Panc1 (cell line): ENCODE measurements around the gene LMF1. TPM values are rescaled to one million over a fixed set of nuclear protein-coding genes. Genes with fewer than 3 reads are reported as not detected.

Experiments used
- ATAC-seq: fragments of 200-7000 bp; cut with Tn5 transposase; 2 replicates; pipeline ENCODE4 v1.9.1; 2020; ENCODE audit warnings: mild to moderate bottlenecking, moderate library complexity
- BruUV-seq: library from RNA; stranded (reverse); fragments of 400-500 nt; replicated peaks from 2 replicates; lab custom pipeline; 2021; lab: Mats Ljungman, UMichigan
- CTCF ChIA-PET: fragments of 300-600 bp; sonication (Branson Sonifier 250); formaldehyde crosslinking; loops from one replicate; lab custom pipeline; 2022; ENCODE audit warnings: antibody characterized with exemption; lab: Charles Lee
- POLR2A ChIA-PET: fragments of 300-600 bp; sonication (Branson Sonifier 250); formaldehyde crosslinking; loops from one replicate; lab custom pipeline; 2022; ENCODE audit warnings: antibody characterized with exemption; lab: Charles Lee
- DNase-seq: peaks from one replicate; pipeline ENCODE4 v3.0.0-alpha.2; 2010; ENCODE audit warnings: low read depth, low spot score
- H3K27ac ChIP-seq: 2 replicates; pipeline ENCODE4 v1.5.1; 2011; ENCODE audit warnings: mild to moderate bottlenecking, low read length, inconsistent platforms
- H3K27me3 ChIP-seq: fragments of 200-500 bp; sonication (Bioruptor generic); 2 replicates; pipeline ENCODE4 v1.6.0; 2014; ENCODE audit warnings: low read length, inconsistent platforms; ENCODE audit not compliant: control insufficient read depth, insufficient read depth
- H3K36me3 ChIP-seq: fragments of 200-500 bp; sonication (Bioruptor generic); 2 replicates; pipeline ENCODE4 v1.5.1; 2014; ENCODE audit warnings: inconsistent platforms, mild to moderate bottlenecking, low read length, moderate library complexity; ENCODE audit not compliant: control insufficient read depth, insufficient read depth
- H3K4me1 ChIP-seq: 2 replicates; pipeline ENCODE4 v1.5.1; 2011; ENCODE audit warnings: inconsistent platforms, mild to moderate bottlenecking, low read length, moderate library complexity; ENCODE audit not compliant: control insufficient read depth, insufficient read depth
- H3K4me3 ChIP-seq, 2 experiments: 2 replicates each; pipeline ENCODE4 v1.5.1; 2011 to 2012; ENCODE audit warnings: low read depth in 2 of 2, low read length in 2 of 2, mild to moderate bottlenecking in 2 of 2, inconsistent platforms in 1 of 2, moderate library complexity in 1 of 2
- H3K9me3 ChIP-seq: fragments of 200-500 bp; sonication (Bioruptor generic); 2 replicates; pipeline ENCODE4 v1.5.1; 2014; ENCODE audit warnings: low read depth, mild to moderate bottlenecking, inconsistent platforms, low read length, moderate library complexity; ENCODE audit not compliant: control insufficient read depth, insufficient read depth
- POLR2AphosphoS5 ChIP-seq: IDR thresholded peaks from 2 replicates; pipeline ENCODE4 v1.6.1; 2012; ENCODE audit warnings: mild to moderate bottlenecking, low read depth, low read length, moderate library complexity
- SIN3A ChIP-seq: IDR thresholded peaks from 2 replicates; pipeline ENCODE4 v1.6.1; 2012; ENCODE audit warnings: low read depth, mild to moderate bottlenecking, low read length, moderate library complexity, borderline replicate concordance; ENCODE audit not compliant: insufficient read depth
- TCF7L2 ChIP-seq: IDR thresholded peaks from 2 replicates; pipeline ENCODE4 v1.6.1; 2011; ENCODE audit warnings: mild to moderate bottlenecking, low read depth, low read length, inconsistent platforms
- in situ Hi-C: cut with HindIII; loops from 2 replicates; pipeline ENCODE4 v1.10.0; 2016; ENCODE audit warnings: low sequenced_read_pairs, low pct_unique_long_range_greater_than_20kb
- intact Hi-C: fragments of 100-400 bp; cut with micrococcal nuclease; formaldehyde crosslinking; loops from one replicate; pipeline ENCODE4 v1.10.0; 2022; ENCODE audit not compliant: unreplicated experiment
- total RNA-seq: library from RNA; stranded (reverse); gene quantifications from one replicate; pipeline ENCODE4 v1.2.1, GENCODE V29; 2021; ENCODE audit not compliant: unreplicated experiment
- TF ChIP-seq, protein P1 (sequence below): fragments of 450-650 bp; IDR thresholded peaks from 2 replicates; pipeline ENCODE4 v1.5.1; 2017; ENCODE audit warnings: mild to moderate bottlenecking
- TF ChIP-seq, protein P2 (sequence below), 2 experiments: IDR thresholded peaks; 2 replicates each; pipeline ENCODE4 v1.6.1; 2011 to 2012; ENCODE audit warnings: low read depth in 2 of 2, control low read depth in 1 of 2, low read length in 1 of 2, mild to moderate bottlenecking in 1 of 2, moderate library complexity in 1 of 2; ENCODE audit not compliant: insufficient read depth in 1 of 2

LMF1 gene
- total RNA-seq, 1 experiment from 2014 or later = 24.3 TPM

DNA sequence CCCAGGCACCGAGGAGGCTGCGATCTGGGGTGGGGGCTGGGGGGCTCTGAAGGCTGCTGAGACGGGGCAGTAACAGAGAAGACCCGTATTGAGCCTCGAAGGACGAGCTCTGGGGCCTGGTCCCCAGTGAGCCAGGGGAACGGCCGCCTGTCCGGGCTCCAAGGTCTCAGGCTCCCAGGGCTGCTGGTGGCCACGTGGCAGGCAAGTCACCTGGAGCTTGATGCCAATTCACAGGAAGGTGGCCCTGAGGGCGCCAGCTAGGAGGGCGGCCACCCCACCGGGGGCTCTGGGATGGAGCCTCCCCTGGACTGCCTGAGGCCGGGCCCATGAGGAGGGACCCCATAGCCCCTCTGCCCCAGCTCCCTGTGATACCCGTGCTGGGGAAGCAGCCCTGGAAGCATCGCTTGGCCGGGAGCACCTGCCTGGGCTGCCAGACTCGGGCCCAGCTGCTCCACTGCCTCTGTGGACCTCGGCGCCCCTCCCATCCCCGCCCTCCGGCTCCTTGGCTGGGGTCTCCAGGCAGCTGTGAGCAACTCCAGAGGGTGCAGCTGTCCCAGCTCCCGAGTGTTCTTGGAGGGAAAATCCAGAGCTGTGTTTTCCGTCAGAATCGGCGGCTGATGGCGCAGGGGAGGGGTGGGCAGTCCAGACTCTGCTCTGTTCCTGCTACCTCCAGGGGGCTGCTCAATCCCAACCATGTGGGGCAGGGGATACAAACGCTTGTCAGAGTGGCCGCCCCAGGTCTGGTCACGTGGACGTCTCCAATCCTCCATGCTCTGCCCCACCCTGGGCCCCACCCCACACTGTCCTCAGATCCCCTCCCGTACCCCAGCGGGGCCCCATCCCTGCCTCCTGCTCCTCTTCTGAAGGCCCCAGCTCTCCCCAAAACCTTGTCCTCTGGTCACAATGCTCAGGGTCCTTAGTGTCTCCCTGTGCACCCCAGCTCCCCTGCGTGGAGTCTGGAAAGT, 103.1 kb downstream of the LMF1 start:
- BruUV-seq = no TSS peak
- H3K4me3 ChIP-seq = no peak overlapping the region

DNA sequence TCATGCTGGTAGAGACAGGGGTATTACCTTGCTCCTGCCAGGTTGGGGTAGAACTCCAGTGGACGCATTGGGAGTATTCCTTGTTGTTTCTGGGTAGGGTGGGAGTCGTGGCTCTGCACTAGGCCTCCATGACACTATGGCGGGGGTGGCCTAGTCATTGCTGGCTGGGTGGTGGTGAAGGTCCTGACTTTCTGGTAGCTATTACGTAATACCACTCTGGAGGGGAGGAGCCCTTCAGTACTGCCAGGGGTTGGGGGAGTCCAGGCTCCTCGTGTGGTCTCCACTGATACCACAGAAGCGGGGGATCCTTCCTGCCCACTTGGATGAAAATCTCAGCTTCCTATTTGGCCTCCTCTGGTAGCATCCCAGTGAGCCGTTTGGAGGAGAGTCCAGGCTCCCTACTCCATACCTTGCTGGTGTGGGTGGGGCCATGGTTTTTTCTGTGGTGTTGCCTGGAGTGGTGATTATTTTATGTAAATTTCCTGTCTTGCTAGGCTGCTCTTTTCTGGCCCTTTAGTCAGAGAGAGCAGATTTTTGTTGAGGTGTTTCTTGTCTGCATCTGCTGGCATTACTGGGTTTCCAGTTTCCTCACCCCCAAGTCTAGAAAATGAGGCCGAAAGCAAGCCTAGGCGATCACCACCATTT, 104.4 kb downstream of the LMF1 start:
- ATAC-seq = no peak
- TF ChIP-seq, protein P1, sequence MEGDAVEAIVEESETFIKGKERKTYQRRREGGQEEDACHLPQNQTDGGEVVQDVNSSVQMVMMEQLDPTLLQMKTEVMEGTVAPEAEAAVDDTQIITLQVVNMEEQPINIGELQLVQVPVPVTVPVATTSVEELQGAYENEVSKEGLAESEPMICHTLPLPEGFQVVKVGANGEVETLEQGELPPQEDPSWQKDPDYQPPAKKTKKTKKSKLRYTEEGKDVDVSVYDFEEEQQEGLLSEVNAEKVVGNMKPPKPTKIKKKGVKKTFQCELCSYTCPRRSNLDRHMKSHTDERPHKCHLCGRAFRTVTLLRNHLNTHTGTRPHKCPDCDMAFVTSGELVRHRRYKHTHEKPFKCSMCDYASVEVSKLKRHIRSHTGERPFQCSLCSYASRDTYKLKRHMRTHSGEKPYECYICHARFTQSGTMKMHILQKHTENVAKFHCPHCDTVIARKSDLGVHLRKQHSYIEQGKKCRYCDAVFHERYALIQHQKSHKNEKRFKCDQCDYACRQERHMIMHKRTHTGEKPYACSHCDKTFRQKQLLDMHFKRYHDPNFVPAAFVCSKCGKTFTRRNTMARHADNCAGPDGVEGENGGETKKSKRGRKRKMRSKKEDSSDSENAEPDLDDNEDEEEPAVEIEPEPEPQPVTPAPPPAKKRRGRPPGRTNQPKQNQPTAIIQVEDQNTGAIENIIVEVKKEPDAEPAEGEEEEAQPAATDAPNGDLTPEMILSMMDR = no peak
- TF ChIP-seq POLR2AphosphoS5 (no peak), TCF7L2 (no peak)
- TF ChIP-seq, protein P2, sequence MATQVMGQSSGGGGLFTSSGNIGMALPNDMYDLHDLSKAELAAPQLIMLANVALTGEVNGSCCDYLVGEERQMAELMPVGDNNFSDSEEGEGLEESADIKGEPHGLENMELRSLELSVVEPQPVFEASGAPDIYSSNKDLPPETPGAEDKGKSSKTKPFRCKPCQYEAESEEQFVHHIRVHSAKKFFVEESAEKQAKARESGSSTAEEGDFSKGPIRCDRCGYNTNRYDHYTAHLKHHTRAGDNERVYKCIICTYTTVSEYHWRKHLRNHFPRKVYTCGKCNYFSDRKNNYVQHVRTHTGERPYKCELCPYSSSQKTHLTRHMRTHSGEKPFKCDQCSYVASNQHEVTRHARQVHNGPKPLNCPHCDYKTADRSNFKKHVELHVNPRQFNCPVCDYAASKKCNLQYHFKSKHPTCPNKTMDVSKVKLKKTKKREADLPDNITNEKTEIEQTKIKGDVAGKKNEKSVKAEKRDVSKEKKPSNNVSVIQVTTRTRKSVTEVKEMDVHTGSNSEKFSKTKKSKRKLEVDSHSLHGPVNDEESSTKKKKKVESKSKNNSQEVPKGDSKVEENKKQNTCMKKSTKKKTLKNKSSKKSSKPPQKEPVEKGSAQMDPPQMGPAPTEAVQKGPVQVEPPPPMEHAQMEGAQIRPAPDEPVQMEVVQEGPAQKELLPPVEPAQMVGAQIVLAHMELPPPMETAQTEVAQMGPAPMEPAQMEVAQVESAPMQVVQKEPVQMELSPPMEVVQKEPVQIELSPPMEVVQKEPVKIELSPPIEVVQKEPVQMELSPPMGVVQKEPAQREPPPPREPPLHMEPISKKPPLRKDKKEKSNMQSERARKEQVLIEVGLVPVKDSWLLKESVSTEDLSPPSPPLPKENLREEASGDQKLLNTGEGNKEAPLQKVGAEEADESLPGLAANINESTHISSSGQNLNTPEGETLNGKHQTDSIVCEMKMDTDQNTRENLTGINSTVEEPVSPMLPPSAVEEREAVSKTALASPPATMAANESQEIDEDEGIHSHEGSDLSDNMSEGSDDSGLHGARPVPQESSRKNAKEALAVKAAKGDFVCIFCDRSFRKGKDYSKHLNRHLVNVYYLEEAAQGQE (IDR thresholded peaks at IDR 0.05; ENCODE audit: insufficient read depth in 1 of 2, low read depth in 2 of 2, low read length in 1 of 2) = no peak

More for the DNA sequence above, 103.1 kb downstream of the LMF1 start:
- H3K27ac ChIP-seq = no peak overlapping the region
- ChIA-PET POLR2A (no interaction called here), CTCF (no interaction called here)
- intact Hi-C loops = no loop called here
- DNase-seq (no peak), ATAC-seq (no peak)
- H3K36me3 ChIP-seq = no peaks in the 10 kb centered on the region
- no peaks in the 10 kb centered on the region for H3K9me3 ChIP-seq
- in situ Hi-C loops = no loop called here
- TF ChIP-seq SIN3A (no peak), POLR2AphosphoS5 (no peak)
- TF ChIP-seq, protein P1 = no peak
- TF ChIP-seq, protein P2 (IDR thresholded peaks at IDR 0.05; ENCODE audit: insufficient read depth in 1 of 2, low read depth in 2 of 2, low read length in 1 of 2) = no peak
- H3K27me3 ChIP-seq = no peaks in the 10 kb centered on the region
- H3K4me1 ChIP-seq = no peaks in the 10 kb centered on the region

More for the DNA sequence above, 104.4 kb downstream of the LMF1 start:
- Histone ChIP-seq H3K4me3 (no peak overlapping the region), H3K4me1 (no peaks in the 10 kb centered on the region), H3K9me3 (no peaks in the 10 kb centered on the region), H3K27ac (no peak overlapping the region), H3K36me3 (no peaks in the 10 kb centered on the region), H3K27me3 (no peaks in the 10 kb centered on the region)
- in situ Hi-C loops (no loop called here), intact Hi-C loops (no loop called here)
- POLR2A ChIA-PET = no interaction called here
- BruUV-seq = no TSS peak
- CTCF ChIA-PET = no interaction called here
- no peak for DNase-seq
